Uterus (tissue), 2 donors: ENCODE results near the gene RASAL2.
"Not testable (repeated sequence)": the region's sequence is repeated elsewhere in the genome, so short reads cannot be mapped to it uniquely, and the experiment has no call there.

Source experiments
- CTCF ChIP-seq, 4 experiments: fragments of 200-600 bp in 2 of 4; fragments of 450-650 bp in 2 of 4; sonication (generic) in 2 of 4; IDR thresholded peaks; one replicate each; pipeline ENCODE4 v1.5.1; 2016 to 2019; ENCODE audit warnings: antibody characterized with exemption in 4 of 4, mild to moderate bottlenecking in 2 of 4, moderate library complexity in 1 of 4
- POLR2A ChIP-seq, 2 donors: fragments of 450-650 bp; IDR thresholded peaks; one replicate each; pipeline ENCODE4 v1.6.1; 2016; ENCODE audit warnings: antibody characterized with exemption in 2 of 2, mild to moderate bottlenecking in 1 of 2, moderate library complexity in 1 of 2

- TF ChIP-seq CTCF, POLR2A (IDR thresholded peaks at IDR 0.05): not testable (repeated sequence)
Observed at GRCh38 chr1:178253581-178253980, 159.7 kb downstream of the RASAL2 start.
